Lung (tissue), 12 donors: ENCODE data around the gene DGKH. TPM values are rescaled to one million over a fixed set of nuclear protein-coding genes. Genes with fewer than 3 reads are reported as not detected.
"Not testable (repeated sequence)": the region's sequence is repeated elsewhere in the genome, so short reads cannot be mapped to it uniquely, and the experiment has no call there.

Source experiments
- ATAC-seq: fragments of 200-7000 bp; cut with Tn5 transposase; one replicate; pipeline ENCODE4 v1.9.1; 2020; ENCODE audit warnings: moderate number of reproducible peaks; ENCODE audit not compliant: insufficient read depth, low FRiP score
- DNase-seq, 3 donors: peaks; one replicate each; pipeline ENCODE4 v3.0.0-alpha.2; 2013 to 2017
- H3K27ac ChIP-seq, 2 donors: one replicate each; pipeline ENCODE4 v1.5.1; 2013; ENCODE audit warnings: mild to moderate bottlenecking in 2 of 2, moderate library complexity in 2 of 2, control low read depth in 1 of 2, inconsistent platforms in 1 of 2, low read depth in 1 of 2, low read length in 1 of 2
- H3K27me3 ChIP-seq, 3 donors: one replicate each; pipeline ENCODE4 v1.5.1; 2013; ENCODE audit warnings: low read length in 2 of 3; ENCODE audit not compliant: control insufficient read depth in 3 of 3, insufficient read depth in 3 of 3
- H3K36me3 ChIP-seq, 4 donors: one replicate each; pipeline ENCODE4 v1.5.1; 2013; ENCODE audit warnings: low read length in 4 of 4, mild to moderate bottlenecking in 1 of 4, moderate library complexity in 1 of 4; ENCODE audit not compliant: control insufficient read depth in 4 of 4, insufficient read depth in 4 of 4
- H3K4me1 ChIP-seq, 5 donors: one replicate each; pipeline ENCODE4 v1.5.1; 2013; ENCODE audit warnings: low read length in 5 of 5, mild to moderate bottlenecking in 2 of 5, moderate library complexity in 1 of 5; ENCODE audit not compliant: control insufficient read depth in 5 of 5, insufficient read depth in 5 of 5
- H3K4me3 ChIP-seq: one replicate; pipeline ENCODE4 v1.5.1; 2013; ENCODE audit warnings: mild to moderate bottlenecking, control low read depth, moderate library complexity
- H3K9ac ChIP-seq, 2 donors: one replicate each; pipeline ENCODE4 v1.5.1; 2013; ENCODE audit warnings: low read length in 2 of 2, control low read depth in 1 of 2; ENCODE audit not compliant: insufficient read depth in 1 of 2
- H3K9me3 ChIP-seq, 4 donors: one replicate each; pipeline ENCODE4 v1.5.1; 2013; ENCODE audit warnings: low read length in 3 of 4, mild to moderate bottlenecking in 1 of 4, moderate library complexity in 1 of 4; ENCODE audit not compliant: control insufficient read depth in 4 of 4, insufficient read depth in 3 of 4
- CTCF ChIP-seq: IDR thresholded peaks from 2 replicates; pipeline ENCODE4 v1.5.1; 2012; ENCODE audit warnings: mild to moderate bottlenecking; ENCODE audit errors: control extremely low read depth, extremely low read depth
- WGBS, 2 donors: extraction: QIAGEN DNeasy Blood & Tissue Kit; methylation state at CpG; one replicate each; pipeline ENCODE4 v1.1.7; 2013; 5-methylcytosine and 5-hydroxymethylcytosine counted together
- polyA plus RNA-seq, 2 donors: library from polyadenylated mRNA; stranded (reverse); fragments of 200-250 nt; gene quantifications; one replicate each; pipeline ENCODE4 v1.2.1, GENCODE V29; 2013
- total RNA-seq, 2 donors: library from RNA; depleted of rRNA in 1 of 2; stranded (reverse); fragments of >200 nt in 1 of 2; gene quantifications; one replicate each; pipeline ENCODE4 v1.2.1, GENCODE V29; 2014 to 2021
- donor health status: control.
- donor health status: control.
- donor health status: Bipolar disorder and iron deficiency.
- donor health status: healthy.
- donor health status: DM: yes; HTN: yes; CAD: no.

The DGKH gene
- total and polyA plus RNA-seq, 4 donors = 2.2 to 33.1 (median 11.4) TPM

- no peak for TF ChIP-seq CTCF
- no peak for DNase-seq
- WGBS, 2 donors = 36 to 79% methylated on average over 3 of the region's 3 CpGs
- peaks cover 0 to 10% (median 3%) of the 10 kb centered on the region in 5 donors for H3K4me1 ChIP-seq
- H3K9ac ChIP-seq = no peak overlapping the region
- peaks cover 0 to 6% (median 5%) of the 10 kb centered on the region in 4 donors for H3K36me3 ChIP-seq
- no peak overlapping the region for H3K4me3 ChIP-seq
- no peaks in the 10 kb centered on the region for H3K9me3 ChIP-seq
- no peak for ATAC-seq
- no peak overlapping the region for H3K27ac ChIP-seq
- H3K27me3 ChIP-seq = no peaks in the 10 kb centered on the region
Observed at GRCh38 chr13:42068886-42069285, 20.4 kb downstream of the DGKH start.

- not testable (repeated sequence) for ATAC-seq
- 64 to 74% methylated on average over 2 of the region's 2 CpGs for WGBS, 2 donors
Observed at GRCh38 chr13:42070599-42070998, 22.2 kb downstream of the DGKH start.

GRCh38 chr13:42071179-42071578 is 22.7 kb downstream of the DGKH start:
- 75 to 86% methylated on average over 4 of the region's 4 CpGs for WGBS, 2 donors
- not testable (repeated sequence) for H3K27ac ChIP-seq, H3K4me3 ChIP-seq, H3K9me3 ChIP-seq, DNase-seq, ATAC-seq, H3K36me3 ChIP-seq, H3K9ac ChIP-seq, H3K27me3 ChIP-seq
- peaks cover 0 to 10% (median 5%) of the 10 kb centered on the region in 5 donors for H3K4me1 ChIP-seq

More at GRCh38 chr13:42070599-42070998, 22.2 kb downstream of the DGKH start:
- DNase-seq = peak in 1 of 3 donors; percentile 27
- not testable (repeated sequence) for H3K36me3 ChIP-seq, H3K9ac ChIP-seq, H3K27me3 ChIP-seq, H3K9me3 ChIP-seq, H3K4me3 ChIP-seq, H3K27ac ChIP-seq
- H3K4me1 ChIP-seq = peaks cover 0 to 10% (median 3%) of the 10 kb centered on the region in 5 donors

GRCh38 chr13:42071672-42072419 is 23.4 kb downstream of the DGKH start:
- no peak for ATAC-seq
- no peak for DNase-seq
- no peak for TF ChIP-seq CTCF
- no peaks in the 10 kb centered on the region for H3K27me3 ChIP-seq
- 66 to 80% methylated on average over 12 of the region's 12 CpGs for WGBS, 2 donors
- peaks cover 0 to 3% (median 0%) of the 10 kb centered on the region in 4 donors for H3K36me3 ChIP-seq
- H3K9ac ChIP-seq = no peak overlapping the region
- peaks cover 0 to 15% (median 5%) of the 10 kb centered on the region in 5 donors for H3K4me1 ChIP-seq
- H3K4me3 ChIP-seq = no peak overlapping the region
- H3K27ac ChIP-seq = no peak overlapping the region
- H3K9me3 ChIP-seq = no peaks in the 10 kb centered on the region
